Subcutaneous adipose tissue (tissue), 4 donors: ENCODE data around the gene SKI. TPM values are rescaled to one million over a fixed set of nuclear protein-coding genes. Genes with fewer than 3 reads are reported as not detected.

Experiments
- CTCF ChIP-seq: fragments of 450-650 bp; IDR thresholded peaks from one replicate; pipeline ENCODE4 v1.5.1; 2016; ENCODE audit warnings: low read depth, mild to moderate bottlenecking, control low read depth, antibody characterized with exemption, moderate library complexity
- total RNA-seq, 4 donors: library from RNA; depleted of rRNA; stranded (reverse); fragments of >200 nt; gene quantifications; one replicate each; pipeline ENCODE4 v1.1.0, GENCODE V29; 2016

SKI gene
- total RNA-seq, 4 donors from 2014 or later = 24.3 to 67.6 (median 27.8) TPM

- no peak for TF ChIP-seq CTCF
Observed at GRCh38 chr1:2350501-2350900, 122.4 kb downstream of the SKI start.

- no peak for TF ChIP-seq CTCF
Observed at GRCh38 chr1:2350911-2351655, 123.0 kb downstream of the SKI start.

GRCh38 chr1:2351723-2352122 is 123.6 kb downstream of the SKI start:
- no peak for TF ChIP-seq CTCF

GRCh38 chr1:2352341-2352896 is 124.3 kb downstream of the SKI start:
- TF ChIP-seq CTCF = no peak

- TF ChIP-seq CTCF = no peak
Observed at GRCh38 chr1:2352897-2353550, 124.9 kb downstream of the SKI start.

GRCh38 chr1:2353551-2354438 is 125.7 kb downstream of the SKI start:
- no peak for TF ChIP-seq CTCF
